H1 (cell line): ENCODE results near the gene TXN2. TPM values are rescaled to one million over a fixed set of nuclear protein-coding genes. Genes with fewer than 3 reads are reported as not detected.

Experiments
- CTCF ChIA-PET: fragments of 300-600 bp; sonication (Branson Sonifier 250); formaldehyde crosslinking; loops from one replicate; lab custom pipeline; 2021; ENCODE audit not compliant: partially characterized antibody; lab: Charles Lee
- POLR2A ChIA-PET: fragments of 300-600 bp; sonication (Branson Sonifier 250); formaldehyde crosslinking; loops from one replicate; lab custom pipeline; 2021; ENCODE audit warnings: inconsistent platforms; ENCODE audit not compliant: partially characterized antibody; lab: Charles Lee
- DNase-seq, 2 experiments: peaks; one replicate each; pipeline versions ENCODE4 v3.0.0 to v3.0.0-alpha.2; 2010 to 2022; ENCODE audit warnings: low spot score in 2 of 2, low read depth in 1 of 2, mixed read lengths in 1 of 2
- FAIRE-seq: peaks from 2 replicates; lab custom pipeline; 2011; peaks lifted over from hg19 to GRCh38; lab: Jason Lieb, UNC
- H2AFZ ChIP-seq: 2 replicates; pipeline ENCODE4 v1.8.1; 2012; ENCODE audit warnings: low read length, inconsistent platforms
- H2AK5ac ChIP-seq: 2 replicates; pipeline ENCODE4 v1.6.1; 2013; ENCODE audit warnings: low read depth, low read length
- H2BK120ac ChIP-seq: replicated peaks from 2 replicates; pipeline ENCODE3; 2013; ENCODE audit warnings: low read depth, low read length, inconsistent platforms
- H2BK12ac ChIP-seq: 2 replicates; pipeline ENCODE4 v1.6.1; 2013; ENCODE audit warnings: low read depth, low read length
- H2BK15ac ChIP-seq: 2 replicates; pipeline ENCODE4 v1.6.1; 2013; ENCODE audit warnings: low read length
- H2BK20ac ChIP-seq: 2 replicates; pipeline ENCODE4 v1.6.1; 2013; ENCODE audit warnings: low read length
- H2BK5ac ChIP-seq: 2 replicates; pipeline ENCODE4 v1.6.1; 2013; ENCODE audit warnings: low read depth, low read length
- H3K14ac ChIP-seq: 2 replicates; pipeline ENCODE4 v1.6.1; 2013; ENCODE audit warnings: inconsistent platforms; ENCODE audit not compliant: insufficient read length
- H3K18ac ChIP-seq: 2 replicates; pipeline ENCODE4 v1.6.1; 2013; ENCODE audit warnings: low read length; ENCODE audit errors: extremely low read depth
- H3K23ac ChIP-seq: 2 replicates; pipeline ENCODE4 v1.6.1; 2013; ENCODE audit warnings: inconsistent platforms; ENCODE audit not compliant: insufficient read length
- H3K23me2 ChIP-seq: 2 replicates; pipeline ENCODE4 v1.6.1; 2013; ENCODE audit warnings: low read depth, low read length
- H3K27ac ChIP-seq: 2 replicates; pipeline ENCODE4 v1.6.1; 2011; ENCODE audit warnings: low read depth, low read length, inconsistent platforms
- H3K27me3 ChIP-seq, 4 experiments: replicated peaks in 1 of 4; 1 replicate in 1 of 4; 2 replicates in 3 of 4; pipeline versions ENCODE4 v1.6.1 to v1.8.1; 2011 to 2013; ENCODE audit warnings: low read length in 3 of 4, mild to moderate bottlenecking in 3 of 4, inconsistent platforms in 2 of 4, mixed read lengths in 2 of 4, moderate library complexity in 1 of 4; ENCODE audit not compliant: control insufficient read depth in 3 of 4, insufficient read depth in 3 of 4; ENCODE audit errors: extremely low read depth in 1 of 4
- H3K36me3 ChIP-seq, 4 experiments: 2 replicates each; pipeline versions ENCODE4 v1.6.1 to v1.8.1; 2011 to 2013; ENCODE audit warnings: mild to moderate bottlenecking in 4 of 4, low read length in 3 of 4, moderate library complexity in 2 of 4, control low read depth in 1 of 4, inconsistent platforms in 1 of 4; ENCODE audit not compliant: insufficient read depth in 4 of 4, control insufficient read depth in 2 of 4
- H3K4ac ChIP-seq: replicated peaks from 2 replicates; pipeline ENCODE3; 2013; ENCODE audit warnings: low read length, low read depth, mixed read lengths, inconsistent platforms; ENCODE audit not compliant: insufficient read length
- H3K4me1 ChIP-seq, 4 experiments: replicated peaks in 1 of 4; 1 replicate in 1 of 4; 2 replicates in 3 of 4; pipeline versions ENCODE4 v1.6.1 to v1.8.1; 2011 to 2013; ENCODE audit warnings: low read length in 3 of 4, inconsistent platforms in 2 of 4, mixed read lengths in 1 of 4; ENCODE audit not compliant: insufficient read depth in 4 of 4, control insufficient read depth in 3 of 4
- H3K4me2 ChIP-seq, 2 experiments: 2 replicates each; pipeline versions ENCODE4 v1.6.1 to v1.8.1; 2011 to 2013; ENCODE audit warnings: low read depth in 2 of 2, low read length in 2 of 2, control low read depth in 1 of 2, inconsistent platforms in 1 of 2, mild to moderate bottlenecking in 1 of 2; ENCODE audit not compliant: insufficient read depth in 1 of 2
- H3K4me3 ChIP-seq, 4 experiments: fragments of 200-600, 300-600 bp in 1 of 4; sonication (generic), shearing (Covaris generic), sonication (Bioruptor Twin) in 1 of 4; 2 replicates each; pipeline versions ENCODE4 v1.5.1 to v1.8.1; 2011 to 2016; ENCODE audit warnings: low read length in 4 of 4, low read depth in 3 of 4, control low read depth in 2 of 4, inconsistent platforms in 2 of 4, mild to moderate bottlenecking in 2 of 4, mixed read lengths in 1 of 4, moderate library complexity in 1 of 4; ENCODE audit not compliant: insufficient read depth in 2 of 4; ENCODE audit errors: extremely low read depth in 1 of 4
- H3K56ac ChIP-seq: replicated peaks from 2 replicates; pipeline ENCODE3; 2013; ENCODE audit warnings: low read depth, mild to moderate bottlenecking, mixed read lengths, low read length, inconsistent platforms; ENCODE audit not compliant: insufficient read length
- H3K79me1 ChIP-seq: 2 replicates; pipeline ENCODE4 v1.6.1; 2013; ENCODE audit warnings: low read depth, low read length, control low read depth
- H3K79me2 ChIP-seq, 2 experiments: 2 replicates each; pipeline versions ENCODE4 v1.6.1 to v1.8.1; 2012 to 2013; ENCODE audit warnings: low read length in 2 of 2, mild to moderate bottlenecking in 2 of 2, inconsistent platforms in 1 of 2; ENCODE audit not compliant: insufficient read depth in 2 of 2, control insufficient read depth in 1 of 2
- H3K9ac ChIP-seq, 4 experiments: replicated peaks in 1 of 4; 1 replicate in 1 of 4; 2 replicates in 3 of 4; pipeline versions ENCODE4 v1.6.1 to v1.8.1; 2011 to 2013; ENCODE audit warnings: low read depth in 3 of 4, low read length in 3 of 4, control low read depth in 2 of 4, mild to moderate bottlenecking in 2 of 4, moderate library complexity in 2 of 4, inconsistent platforms in 1 of 4; ENCODE audit errors: extremely low read depth in 1 of 4
- H3K9me3 ChIP-seq, 2 experiments: 2 replicates each; pipeline versions ENCODE4 v1.6.1 to v1.8.1; 2012 to 2013; ENCODE audit warnings: mild to moderate bottlenecking in 2 of 2, moderate library complexity in 2 of 2, control low read depth in 1 of 2, inconsistent platforms in 1 of 2, low read depth in 1 of 2, low read length in 1 of 2, mixed read lengths in 1 of 2; ENCODE audit not compliant: insufficient read depth in 2 of 2
- H4K20me1 ChIP-seq, 2 experiments: replicated peaks in 1 of 2; 2 replicates each; pipeline versions ENCODE3 to v1.8.1; 2011 to 2013; ENCODE audit warnings: inconsistent platforms in 2 of 2, low read length in 2 of 2, mild to moderate bottlenecking in 1 of 2; ENCODE audit not compliant: insufficient read depth in 2 of 2, control insufficient read depth in 1 of 2
- H4K5ac ChIP-seq: 2 replicates; pipeline ENCODE4 v1.6.1; 2013; ENCODE audit warnings: low read length, low read depth, mixed read lengths, inconsistent platforms; ENCODE audit not compliant: insufficient read length
- H4K8ac ChIP-seq: 2 replicates; pipeline ENCODE4 v1.8.0; 2013; ENCODE audit warnings: mild to moderate bottlenecking, moderate library complexity, low read length, inconsistent platforms; ENCODE audit not compliant: insufficient read depth; ENCODE audit errors: extremely low read depth
- H4K91ac ChIP-seq: replicated peaks from 2 replicates; pipeline ENCODE3; 2013; ENCODE audit warnings: low read length, mixed read lengths, inconsistent platforms; ENCODE audit not compliant: insufficient read length
- BCL11A ChIP-seq, 2 experiments: IDR thresholded peaks; one replicate each; pipeline ENCODE4 v1.6.1; 2011; ENCODE audit warnings: low read depth in 2 of 2, low read length in 2 of 2, mild to moderate bottlenecking in 2 of 2
- BRCA1 ChIP-seq: IDR thresholded peaks from 2 replicates; pipeline ENCODE4 v1.6.1; 2012; ENCODE audit warnings: low read depth, low read length, improper control_type of control experiment
- CHD2 ChIP-seq: IDR thresholded peaks from 2 replicates; pipeline ENCODE4 v1.6.1; 2012; ENCODE audit warnings: low read length, improper control_type of control experiment
- FOSL1 ChIP-seq: IDR thresholded peaks from 2 replicates; pipeline ENCODE4 v1.6.1; 2011; ENCODE audit warnings: mild to moderate bottlenecking, low read depth, low read length, moderate library complexity; ENCODE audit not compliant: insufficient read depth
- GABPA ChIP-seq: IDR thresholded peaks from 2 replicates; pipeline ENCODE4 v1.6.1; 2011; ENCODE audit warnings: mild to moderate bottlenecking, low read length, moderate library complexity, borderline replicate concordance; ENCODE audit not compliant: insufficient read depth
- NANOG ChIP-seq: IDR thresholded peaks from 2 replicates; pipeline ENCODE4 v1.6.1; 2011; ENCODE audit warnings: low read length, low read depth, mild to moderate bottlenecking, inconsistent platforms; ENCODE audit not compliant: insufficient read depth, poor library complexity, severe bottlenecking
- NRF1 ChIP-seq: IDR thresholded peaks from 2 replicates; pipeline ENCODE4 v1.6.1; 2011; ENCODE audit warnings: mild to moderate bottlenecking, low read depth, low read length, improper control_type of control experiment
- RAD21 ChIP-seq, 2 experiments: IDR thresholded peaks in 1 of 2; conservative IDR thresholded peaks in 1 of 2; 2 replicates each; pipeline ENCODE4 v1.6.1; 2011; ENCODE audit warnings: low read depth in 2 of 2, low read length in 2 of 2, improper control_type of control experiment in 1 of 2, inconsistent platforms in 1 of 2, mild to moderate bottlenecking in 1 of 2, moderate library complexity in 1 of 2
- RNF2 ChIP-seq: fragments of 200-900, 300-1000 bp; sonication (generic); IDR thresholded peaks from 2 replicates; pipeline ENCODE4 v1.7.1; 2016; ENCODE audit warnings: borderline replicate concordance, low read depth, mild to moderate bottlenecking, antibody characterized with exemption, low read length; ENCODE audit not compliant: poor library complexity, severe bottlenecking; ENCODE audit errors: missing control alignments
- SIRT6 ChIP-seq: IDR thresholded peaks from one replicate; pipeline ENCODE4 v1.7.1; 2012; ENCODE audit warnings: low read length, inconsistent platforms
- SP2 ChIP-seq: IDR thresholded peaks from 2 replicates; pipeline ENCODE4 v1.6.1; 2012; ENCODE audit warnings: mild to moderate bottlenecking, low read length, inconsistent platforms
- SRF ChIP-seq: IDR thresholded peaks from 2 replicates; pipeline ENCODE4 v1.6.1; 2011; ENCODE audit warnings: mild to moderate bottlenecking, low read depth, low read length, moderate library complexity
- whole genome bisulfite sequencing, 2 experiments: shearing (Covaris generic) in 1 of 2; methylation state at CpG; one replicate each; pipeline versions ENCODE4 v1.1.6 to v1.1.7; 2013 to 2015; ENCODE audit warnings: low lambda C conversion rate in 2 of 2, mixed read lengths in 2 of 2, inconsistent platforms in 1 of 2, low coverage in 1 of 2, missing lambda C conversion rate in 1 of 2; ENCODE audit not compliant: insufficient replicate concordance in 2 of 2, insufficient coverage in 1 of 2, insufficient read length in 1 of 2; ENCODE audit errors: extremely low coverage in 1 of 2, missing lambda C conversion rate in 1 of 2; 5-methylcytosine and 5-hydroxymethylcytosine counted together
- polyA plus RNA-seq, 7 experiments: library from polyadenylated mRNA; depleted of rRNA in 3 of 7; stranded (reverse) in 5 of 7; unstranded in 2 of 7; fragments of >200 nt in 5 of 7; fragments of 200-250 nt in 2 of 7; gene quantifications; 1 replicate in 5 of 7; 2 replicates in 1 of 7; 4 replicates in 1 of 7; pipeline versions ENCODE4 v1.2.1 to v1.2.3, GENCODE V29; 2011 to 2013; ENCODE audit warnings: missing spikeins in 2 of 7, mixed read lengths in 2 of 7
- total RNA-seq: library from RNA; stranded (reverse); fragmentation: NEBNext Ultra II Directional; extraction: Animal tissue kit (Norgen Biotek cat#: 25700); gene quantifications from 2 replicates; pipeline ENCODE4 v1.2.1, GENCODE V29; 2021
- TF ChIP-seq, protein P1 (sequence below): IDR thresholded peaks from 2 replicates; pipeline ENCODE4 v1.6.1; 2012; ENCODE audit warnings: inconsistent platforms

The TXN2 gene
- total and polyA plus RNA-seq, 2 of the 8 experiments (the other 6 are each of a cell fraction or from before 2014, with no cell fraction given) = 47.5 to 116 TPM

DNA sequence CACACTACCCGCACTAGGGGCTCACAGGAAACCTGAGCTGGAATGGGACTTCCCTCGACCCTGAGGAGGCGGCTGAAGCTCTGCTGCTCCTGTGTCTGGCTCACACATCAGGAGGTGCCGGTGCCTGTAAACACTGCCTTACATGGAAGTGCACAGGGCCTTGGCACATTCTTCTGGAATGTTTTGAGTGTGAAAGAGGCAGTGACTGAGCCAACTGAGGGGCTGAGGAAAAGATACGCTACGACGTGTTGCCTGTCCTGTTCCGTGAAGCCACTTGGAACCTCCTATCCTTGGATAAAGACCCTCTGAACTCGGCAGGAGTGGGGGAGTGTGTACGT is 10.5 kb downstream of the TXN2 start:
- Histone ChIP-seq H3K23ac (no peak overlapping the region), H3K9me3 (no peaks in the 10 kb centered on the region), H3K9ac (no peak overlapping the region), H2BK15ac (no peak overlapping the region), H4K91ac (no peak overlapping the region), H3K79me1 (no peaks in the 10 kb centered on the region; the same call in 1 of the 2 replicates), H3K56ac (no peak overlapping the region), H3K23me2 (no peaks in the 10 kb centered on the region), H3K36me3 (peaks cover 3 to 8% (median 6%) of the 10 kb centered on the region in 4 experiments; a peak in 5 of 8 replicates), H3K4me2 (no peak overlapping the region), H3K18ac (no peak overlapping the region), H4K8ac (peak overlapping the region; percentile 31; the same call in 1 of the 2 replicates), H2BK5ac (no peak overlapping the region), H3K14ac (no peak overlapping the region), H2BK12ac (no peak overlapping the region; the same call in 1 of the 2 replicates), H4K20me1 (peaks cover 0 to 2% of the 10 kb centered on the region in 2 experiments), H2BK20ac (no peak overlapping the region), H3K4ac (no peak overlapping the region), H2AK5ac (no peak overlapping the region), H3K79me2 (no peaks in the 10 kb centered on the region), H4K5ac (no peak overlapping the region), H3K4me1 (peaks cover 0 to 2% (median 0%) of the 10 kb centered on the region in 4 experiments; a peak in 2 of 7 replicates), H2BK120ac (no peak overlapping the region), H3K27me3 (no peaks in the 10 kb centered on the region), H3K4me3 (no peak overlapping the region), H3K27ac (no peak overlapping the region), H2AFZ (no peak overlapping the region)
- FAIRE-seq = no peak
- POLR2A ChIA-PET = interaction anchor here (0.6 to 3.5 kb wide), 9 partner anchors 11 to 172 kb away, joined by 3 to 14 read pairs (median 4); partner anchors contain the start of genes EIF3D and TXN2
- DNase-seq = no peak
- CTCF ChIA-PET = interaction anchor here (0.9 to 6.8 kb wide), 36 partner anchors 9 to 276 kb away, joined by 3 to 78 read pairs (median 6); no protein-coding TSS in a partner anchor
- WGBS, 2 experiments = 94% methylated on average over 10 of the region's 10 CpGs; no CpG with 5 or more reads in 1 of the 2 experiments
- TF ChIP-seq RAD21 (IDR thresholded peaks at IDR 0.05 in 1 of 2, conservative IDR thresholded peaks at IDR 0.05 in 1 of 2; ENCODE audit: low read depth in 2 of 2, low read length in 2 of 2) = no peak
- TF ChIP-seq GABPA = no peak
- TF ChIP-seq RNF2 = no peak
- no peak for TF ChIP-seq NANOG
- no peak for TF ChIP-seq SP2
- TF ChIP-seq SIRT6 = no peak
- TF ChIP-seq, protein P1, sequence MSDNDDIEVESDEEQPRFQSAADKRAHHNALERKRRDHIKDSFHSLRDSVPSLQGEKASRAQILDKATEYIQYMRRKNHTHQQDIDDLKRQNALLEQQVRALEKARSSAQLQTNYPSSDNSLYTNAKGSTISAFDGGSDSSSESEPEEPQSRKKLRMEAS = no peak
- no peak for TF ChIP-seq SRF
- TF ChIP-seq FOSL1 = no peak
- no peak for TF ChIP-seq CHD2
- no peak for TF ChIP-seq BRCA1
- TF ChIP-seq BCL11A (IDR thresholded peaks at IDR 0.05; ENCODE audit: low read depth in 2 of 2, low read length in 2 of 2) = no peak
- TF ChIP-seq NRF1 = no peak
